Liver (tissue), 9 donors: ENCODE data around the gene IQCE. TPM values are rescaled to one million over a fixed set of nuclear protein-coding genes. Genes with fewer than 3 reads are reported as not detected.

Experiments used
- DNase-seq: peaks from one replicate; pipeline ENCODE4 v3.0.0-alpha.2; 2017; ENCODE audit warnings: low spot score
- H3K27ac ChIP-seq, 2 donors: one replicate each; pipeline ENCODE4 v1.7.0; 2013; ENCODE audit warnings: inconsistent platforms in 2 of 2, low read length in 2 of 2, control low read depth in 1 of 2, low read depth in 1 of 2, mild to moderate bottlenecking in 1 of 2
- H3K27me3 ChIP-seq, 4 donors: one replicate each; pipeline versions ENCODE4 v1.6.1 to v1.7.0; 2013; ENCODE audit warnings: low read length in 3 of 4, inconsistent platforms in 1 of 4, mild to moderate bottlenecking in 1 of 4, moderate library complexity in 1 of 4; ENCODE audit not compliant: control insufficient read depth in 4 of 4, insufficient read depth in 4 of 4
- H3K36me3 ChIP-seq, 4 donors: one replicate each; pipeline versions ENCODE4 v1.6.1 to v1.7.0; 2013; ENCODE audit warnings: low read length in 3 of 4, mild to moderate bottlenecking in 3 of 4, low read depth in 1 of 4, moderate library complexity in 1 of 4; ENCODE audit not compliant: control insufficient read depth in 4 of 4, insufficient read depth in 3 of 4
- H3K4me1 ChIP-seq, 4 donors: one replicate each; pipeline versions ENCODE4 v1.6.1 to v1.7.0; 2013; ENCODE audit warnings: low read length in 3 of 4, mild to moderate bottlenecking in 3 of 4, moderate library complexity in 1 of 4; ENCODE audit not compliant: control insufficient read depth in 4 of 4, insufficient read depth in 4 of 4
- H3K4me3 ChIP-seq, 3 donors: one replicate each; pipeline versions ENCODE4 v1.6.1 to v1.7.0; 2013; ENCODE audit warnings: low read length in 3 of 3, control low read depth in 1 of 3, low read depth in 1 of 3, mild to moderate bottlenecking in 1 of 3
- H3K9ac ChIP-seq, 2 donors: one replicate each; pipeline ENCODE4 v1.7.0; 2013; ENCODE audit warnings: low read length in 2 of 2, mild to moderate bottlenecking in 2 of 2, moderate library complexity in 2 of 2, control low read depth in 1 of 2, low read depth in 1 of 2
- H3K9me3 ChIP-seq, 4 donors: one replicate each; pipeline versions ENCODE4 v1.6.1 to v1.7.0; 2013; ENCODE audit warnings: low read length in 3 of 4; ENCODE audit not compliant: control insufficient read depth in 4 of 4
- ATF3 ChIP-seq: IDR thresholded peaks from 2 replicates; pipeline ENCODE4 v1.6.1; 2016; ENCODE audit warnings: antibody characterized with exemption
- EGR1 ChIP-seq, 2 donors: IDR thresholded peaks; 2 replicates each; pipeline ENCODE4 v1.6.1; 2016 to 2018; ENCODE audit warnings: antibody characterized with exemption in 2 of 2, low read depth in 2 of 2
- FOXA1 ChIP-seq: IDR thresholded peaks from 2 replicates; pipeline ENCODE4 v1.6.1; 2016; ENCODE audit warnings: antibody characterized with exemption
- FOXA2 ChIP-seq: IDR thresholded peaks from 2 replicates; pipeline ENCODE4 v1.6.1; 2016; ENCODE audit warnings: antibody characterized with exemption
- GABPA ChIP-seq, 2 donors: IDR thresholded peaks in 1 of 2; conservative IDR thresholded peaks in 1 of 2; 2 replicates each; pipeline ENCODE4 v1.6.1; 2016; ENCODE audit warnings: antibody characterized with exemption in 2 of 2, mild to moderate bottlenecking in 1 of 2, moderate library complexity in 1 of 2
- HNF4G ChIP-seq: IDR thresholded peaks from 2 replicates; pipeline ENCODE4 v1.6.1; 2016; ENCODE audit warnings: antibody characterized with exemption
- NR2F2 ChIP-seq: IDR thresholded peaks from 2 replicates; pipeline ENCODE4 v1.6.1; 2016; ENCODE audit warnings: antibody characterized with exemption
- RAD21 ChIP-seq, 2 donors: IDR thresholded peaks; 2 replicates each; pipeline ENCODE4 v1.6.1; 2016; ENCODE audit warnings: antibody characterized with exemption in 2 of 2, mild to moderate bottlenecking in 2 of 2
- REST ChIP-seq: IDR thresholded peaks from 2 replicates; pipeline ENCODE4 v1.6.1; 2016; ENCODE audit warnings: antibody characterized with exemption, mild to moderate bottlenecking
- RXRA ChIP-seq, 2 donors: IDR thresholded peaks; 2 replicates each; pipeline ENCODE4 v1.6.1; 2017 to 2018; ENCODE audit warnings: antibody characterized with exemption in 2 of 2, mild to moderate bottlenecking in 1 of 2
- SP1 ChIP-seq: IDR thresholded peaks from 2 replicates; pipeline ENCODE4 v1.6.1; 2018; ENCODE audit warnings: antibody characterized with exemption, mild to moderate bottlenecking
- TAF1 ChIP-seq: conservative IDR thresholded peaks from 2 replicates; pipeline ENCODE4 v1.6.1; 2016; ENCODE audit warnings: antibody characterized with exemption, mild to moderate bottlenecking
- YY1 ChIP-seq: IDR thresholded peaks from 2 replicates; pipeline ENCODE4 v1.6.1; 2016; ENCODE audit warnings: antibody characterized with exemption, mild to moderate bottlenecking
- ZBTB33 ChIP-seq: IDR thresholded peaks from 2 replicates; pipeline ENCODE4 v1.6.1; 2016; ENCODE audit warnings: antibody characterized with exemption
- WGBS: extraction: QIAGEN DNeasy Blood & Tissue Kit; methylation state at CpG from one replicate; pipeline ENCODE4 v1.1.7; 2013; 5-methylcytosine and 5-hydroxymethylcytosine counted together
- polyA plus RNA-seq, 2 donors: library from polyadenylated mRNA; stranded (reverse) in 1 of 2; unstranded in 1 of 2; fragments of 200-250 nt in 1 of 2; fragments of >200 nt in 1 of 2; fragmentation: Nextera tagmentation in 1 of 2; extraction: Ambion mirVana in 1 of 2; gene quantifications; one replicate each; pipeline versions ENCODE4 v1.2.1 to v1.2.3, GENCODE V29; 2013 to 2015
- total RNA-seq, 2 donors: library from RNA; depleted of rRNA; stranded (reverse); fragments of >200 nt; gene quantifications; one replicate each; pipeline ENCODE4 v1.2.3, GENCODE V29; 2014
- donor health status: healthy.
- donor health status: healthy.
- donor health status: healthy.
- donor health status: healthy.
- donor health status: healthy.

Gene IQCE
- total and polyA plus RNA-seq, 4 donors = 2.1 to 5.9 (median 3.6) TPM

- Histone ChIP-seq H3K27me3 (no peaks in the 10 kb centered on the region), H3K4me3 (no peak overlapping the region), H3K27ac (no peak overlapping the region), H3K9ac (no peak overlapping the region), H3K4me1 (no peaks in the 10 kb centered on the region), H3K9me3 (no peaks in the 10 kb centered on the region), H3K36me3 (peaks cover 3 to 33% (median 8%) of the 10 kb centered on the region in 4 donors)
- no peak for DNase-seq
- TF ChIP-seq SP1 = no peak
- TF ChIP-seq FOXA2 = no peak
- no peak for TF ChIP-seq EGR1 (IDR thresholded peaks at IDR 0.05; ENCODE audit: low read depth in 2 of 2)
- no peak for TF ChIP-seq GABPA (IDR thresholded peaks at IDR 0.05 in 1 of 2, conservative IDR thresholded peaks at IDR 0.05 in 1 of 2)
- no peak for TF ChIP-seq TAF1
- WGBS = 94% methylated on average over 10 of the region's 10 CpGs
These were observed 35.8 kb downstream of the IQCE start for GRCh38 chr7:2594599-2594998.

GRCh38 chr7:2595258-2595860 lies 36.6 kb downstream of the IQCE start:
- Histone ChIP-seq H3K9ac (no peak overlapping the region), H3K4me3 (no peak overlapping the region), H3K9me3 (no peaks in the 10 kb centered on the region), H3K36me3 (peaks cover 3 to 34% (median 8%) of the 10 kb centered on the region in 4 donors), H3K27me3 (no peaks in the 10 kb centered on the region), H3K27ac (no peak overlapping the region), H3K4me1 (no peaks in the 10 kb centered on the region)
- no peak for DNase-seq
- 96% methylated on average over 27 of the region's 27 CpGs for WGBS
- TF ChIP-seq RXRA (IDR thresholded peaks at IDR 0.05) (no peak), GABPA (IDR thresholded peaks at IDR 0.05 in 1 of 2, conservative IDR thresholded peaks at IDR 0.05 in 1 of 2) (no peak), HNF4G (no peak), YY1 (no peak), FOXA1 (no peak), FOXA2 (no peak), RAD21 (IDR thresholded peaks at IDR 0.05) (no peak), ZBTB33 (no peak), TAF1 (no peak), REST (no peak), SP1 (no peak), ATF3 (no peak), NR2F2 (no peak)
